Measurements from ENCODE around the gene FARP2.
A peak's percentile ranks its signal among the peaks of the same experiment; 100 is the strongest.

FARP2 gene

DNA sequence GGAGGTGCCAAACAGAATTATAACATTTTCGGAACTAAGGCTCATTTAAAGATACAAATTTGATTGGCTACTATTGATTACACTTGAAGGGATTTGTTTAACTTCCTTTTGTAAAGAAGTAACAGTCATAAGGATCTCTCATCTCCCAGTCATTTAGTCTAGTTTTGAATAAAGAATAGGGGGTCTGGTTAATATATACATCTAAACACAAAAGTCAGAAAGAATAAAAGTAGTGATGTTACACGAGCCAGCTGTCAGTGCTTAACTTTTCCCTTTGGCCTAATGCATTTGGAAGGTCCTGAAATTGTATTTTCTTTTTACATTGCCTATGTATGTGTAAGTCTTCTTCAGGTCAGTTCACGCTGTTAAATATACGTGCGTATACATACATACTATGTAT, 32.3 kb upstream of the FARP2 start:
- no peak for DNase-seq (ENCODE audit: low spot score)

DNA sequence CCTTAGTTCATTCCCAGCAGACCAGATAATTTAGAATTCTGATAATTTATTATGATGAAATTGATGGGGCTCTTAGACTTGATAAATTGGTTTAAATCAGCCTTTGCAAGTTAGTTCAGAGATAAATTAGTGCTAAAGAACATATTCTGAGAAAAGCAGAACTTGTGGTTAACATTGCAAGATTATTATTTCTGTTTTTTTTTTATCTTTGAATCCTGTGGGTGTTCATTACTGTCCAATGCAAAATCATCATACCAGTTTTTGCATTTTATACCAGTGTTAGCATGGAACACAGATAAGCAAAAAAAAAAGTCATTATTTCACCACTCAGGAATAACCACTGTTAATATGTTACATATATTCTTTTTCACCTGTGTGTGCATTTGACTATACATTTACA, 31.3 kb upstream of the FARP2 start:
- no peak for DNase-seq (ENCODE audit: low spot score)

DNA sequence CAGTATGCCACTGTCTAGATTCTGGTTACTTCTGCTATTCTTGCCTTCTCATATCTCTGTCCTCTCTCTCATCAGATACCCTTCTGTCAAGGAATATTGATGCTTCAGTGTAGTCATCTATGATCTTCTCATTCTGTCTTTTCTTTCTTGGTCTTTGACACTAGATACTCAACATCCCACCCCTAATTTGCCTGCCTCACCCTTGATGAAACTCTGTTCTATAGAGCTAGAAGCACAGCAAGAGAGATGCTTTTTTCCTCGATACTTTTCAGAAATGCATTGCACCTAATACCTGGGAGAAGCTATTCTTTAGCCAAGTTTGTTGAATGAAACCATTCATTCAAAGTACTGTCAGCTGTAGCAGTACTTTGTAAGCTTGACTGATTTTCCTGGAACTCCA, 30.8 kb upstream of the FARP2 start:
- no peak for DNase-seq (ENCODE audit: low spot score)

DNA sequence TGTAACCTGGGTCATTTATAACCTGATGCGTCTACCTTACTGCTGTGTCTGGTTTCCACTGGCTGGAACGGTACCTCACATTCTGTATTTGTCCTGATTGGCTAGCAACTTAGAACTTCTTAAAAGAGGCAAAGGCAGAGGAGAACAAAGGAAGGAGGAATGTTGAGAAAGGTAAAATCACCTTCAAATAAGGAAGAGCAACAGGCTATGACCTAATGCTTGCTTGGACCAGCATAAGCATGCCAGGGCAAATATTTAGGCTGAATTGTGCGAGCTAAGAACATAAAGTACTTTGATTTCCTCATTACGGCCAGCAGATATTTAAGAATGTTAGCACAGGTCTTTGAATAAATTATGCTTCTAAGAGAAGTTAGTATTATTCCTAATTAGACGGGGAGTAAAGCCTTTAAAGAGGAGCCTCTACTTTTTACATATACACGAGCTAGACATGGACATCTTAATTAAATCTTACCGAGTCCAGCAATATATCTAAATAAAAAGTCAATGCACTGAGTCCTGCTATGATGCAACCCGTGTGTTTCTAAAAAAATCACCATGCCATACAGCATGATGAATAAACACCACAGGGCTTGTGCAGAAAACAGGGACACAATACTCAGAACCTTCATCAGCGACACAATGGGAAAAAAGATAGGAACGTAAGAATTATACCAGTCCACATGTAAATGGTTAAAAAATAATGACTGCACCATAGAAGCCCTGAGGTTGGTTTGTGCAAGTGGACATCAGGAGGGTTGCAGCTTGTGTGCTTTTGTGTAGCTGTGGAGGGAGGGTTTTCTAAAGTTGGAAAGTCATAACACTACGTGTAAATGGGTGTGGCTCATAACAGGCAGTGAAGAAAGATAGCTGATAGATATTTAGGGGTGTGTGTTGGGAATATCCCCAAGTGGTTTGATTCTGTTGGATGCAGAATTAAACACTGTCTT, 26.1 kb upstream of the FARP2 start:
- no peak for DNase-seq (ENCODE audit: low spot score)

DNA sequence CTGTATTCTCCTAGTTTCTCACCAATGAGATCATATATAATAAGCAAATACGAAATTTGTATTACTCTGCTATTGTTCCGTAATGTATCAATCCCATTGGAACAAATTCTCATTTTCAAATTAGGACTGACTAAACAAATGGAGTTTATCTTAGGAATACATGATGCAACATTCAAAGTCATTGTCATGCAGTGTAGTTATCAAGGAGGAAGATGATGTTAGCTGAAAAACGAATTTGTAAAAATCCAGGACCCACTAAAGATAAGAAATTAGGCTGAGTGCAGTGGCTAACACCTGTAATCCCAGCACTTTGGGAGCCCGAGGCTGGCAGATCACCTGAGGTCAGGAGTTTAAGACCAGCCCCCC, 25.5 kb upstream of the FARP2 start:
- no peak for DNase-seq (ENCODE audit: low spot score)

DNA sequence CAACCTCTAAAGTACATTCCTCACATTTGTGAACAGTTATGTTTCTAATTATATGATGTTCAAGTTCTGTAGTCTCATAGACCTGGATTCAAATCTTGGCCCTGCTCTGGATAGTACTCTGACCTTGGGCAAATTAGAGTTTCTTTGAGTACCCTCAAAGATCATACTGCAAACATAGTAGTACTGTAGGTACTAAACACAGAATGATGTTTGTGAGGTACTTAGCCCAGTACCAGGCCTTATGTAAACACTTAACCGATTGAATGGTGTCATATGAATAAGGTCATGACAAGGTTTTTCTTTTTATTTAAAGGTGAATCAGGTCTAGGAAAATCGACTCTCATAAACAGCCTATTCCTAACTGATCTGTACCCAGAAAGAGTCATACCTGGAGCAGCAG, 21.3 kb upstream of the FARP2 start:
- DNase-seq (ENCODE audit: low spot score): no peak

DNA sequence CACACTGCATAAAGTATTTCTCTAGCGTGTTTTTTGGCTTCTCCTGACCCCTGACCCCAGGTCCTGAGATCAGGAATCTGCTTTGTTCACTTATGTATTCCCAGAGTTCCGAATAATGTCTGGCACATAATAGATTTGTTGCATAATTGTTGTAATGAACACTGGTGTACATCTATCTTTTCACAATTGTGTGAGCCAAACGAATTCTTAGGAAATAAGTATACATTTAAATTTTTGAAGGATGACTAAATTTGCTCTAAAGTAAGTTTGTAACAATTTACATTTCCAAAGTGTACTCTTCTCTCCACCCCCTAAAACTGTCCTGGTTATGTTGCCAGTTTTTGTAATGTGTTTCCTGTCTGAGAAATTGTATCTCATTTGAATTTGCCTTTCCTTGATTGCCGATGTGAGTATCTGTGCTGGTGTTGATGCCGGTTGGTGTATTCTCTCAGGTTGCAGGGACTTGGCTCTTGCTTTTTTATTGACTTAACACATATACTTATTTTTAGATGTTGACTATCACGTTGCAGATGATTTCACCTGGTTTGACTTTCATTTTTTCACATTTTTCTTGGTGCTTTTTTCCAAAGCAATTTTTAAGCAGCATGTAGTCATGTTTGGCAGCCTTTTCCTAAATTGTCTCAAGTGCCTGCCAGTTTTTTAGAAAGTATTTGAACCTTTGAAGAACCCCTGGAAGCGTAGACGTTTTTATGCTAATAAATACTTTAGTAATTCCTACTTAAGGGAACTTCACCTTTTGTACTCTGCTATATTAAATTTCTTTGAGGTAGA, 16.1 kb upstream of the FARP2 start:
- no peak for DNase-seq (ENCODE audit: low spot score)

DNA sequence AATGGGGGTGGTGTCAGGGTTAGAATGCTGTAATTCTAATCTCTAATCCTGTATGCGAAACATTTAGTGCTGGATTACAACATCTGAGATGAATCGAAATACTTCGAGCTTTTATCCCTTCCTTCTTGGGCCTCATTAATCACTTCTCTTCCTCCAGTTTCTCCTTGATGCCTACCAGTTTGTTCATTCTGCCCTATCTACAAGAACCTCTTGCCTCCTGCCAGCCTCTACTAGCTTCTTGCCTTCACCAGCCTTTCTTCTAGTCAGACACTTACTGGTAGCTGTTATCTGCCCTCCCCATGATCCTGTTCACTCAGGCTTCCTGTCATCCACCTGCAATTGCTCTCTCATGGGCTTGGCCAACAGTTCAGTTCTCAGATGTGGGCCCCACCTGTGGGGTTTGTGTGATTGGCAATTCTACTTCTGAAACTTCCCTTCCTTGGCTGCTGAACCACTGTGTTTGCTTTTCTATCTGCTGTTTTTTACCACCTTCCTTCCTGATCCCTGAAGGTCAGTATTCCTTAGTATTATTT, 15.4 kb upstream of the FARP2 start:
- DNase-seq (ENCODE audit: low spot score): no peak

DNA sequence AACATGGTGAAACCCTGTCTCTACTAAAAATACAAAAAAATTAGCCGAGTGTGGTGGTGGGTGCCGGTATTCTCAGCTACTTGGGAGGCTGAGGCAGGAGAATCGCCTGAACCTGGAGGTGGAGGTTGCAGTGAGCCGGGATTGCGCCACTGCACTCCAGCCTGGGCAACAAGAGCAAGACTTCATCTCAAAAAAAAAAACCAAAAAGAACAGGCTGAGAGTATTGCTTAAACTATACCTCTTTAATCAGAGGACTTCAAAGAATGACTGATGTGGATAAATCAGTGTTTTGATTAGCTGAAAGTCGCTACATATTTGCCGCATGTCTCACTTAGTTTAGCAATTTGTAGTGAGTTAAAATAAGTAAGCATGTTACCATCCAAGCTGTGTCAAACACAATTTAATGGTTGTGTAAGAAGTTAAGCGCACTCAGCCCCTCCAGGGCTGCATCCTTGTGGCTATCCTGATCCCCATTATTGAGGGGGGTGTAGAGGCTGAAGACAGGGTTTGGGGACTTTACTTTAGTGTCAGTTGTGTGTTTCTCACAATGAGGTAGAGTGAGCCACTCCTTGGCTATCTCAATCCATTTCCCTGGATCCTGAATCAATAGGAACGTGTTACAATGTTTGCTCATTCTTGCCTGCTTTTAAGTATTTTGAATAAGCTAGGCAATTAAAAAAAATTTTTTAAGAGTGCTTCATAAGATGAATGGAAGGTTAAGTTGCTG, 11.0 kb upstream of the FARP2 start:
- no peak for DNase-seq (ENCODE audit: low spot score)

DNA sequence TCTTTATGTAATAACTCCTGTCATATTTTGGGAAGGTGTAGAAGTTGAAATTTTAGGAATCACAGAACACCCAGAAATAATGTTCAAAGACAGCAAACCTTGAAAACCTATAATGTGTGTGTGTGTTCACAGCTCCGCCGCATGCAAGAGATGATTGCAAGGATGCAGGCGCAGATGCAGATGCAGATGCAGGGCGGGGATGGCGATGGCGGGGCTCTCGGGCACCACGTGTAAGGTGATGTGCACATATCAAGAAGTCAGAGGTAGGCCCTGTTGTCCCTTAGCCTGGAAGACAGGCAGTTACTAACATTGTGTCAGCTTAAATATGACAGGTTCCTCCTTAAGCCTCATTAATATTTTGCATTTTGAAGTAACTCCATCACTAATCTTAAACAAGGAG, 6.1 kb upstream of the FARP2 start:
- DNase-seq (ENCODE audit: low spot score): no peak

DNA sequence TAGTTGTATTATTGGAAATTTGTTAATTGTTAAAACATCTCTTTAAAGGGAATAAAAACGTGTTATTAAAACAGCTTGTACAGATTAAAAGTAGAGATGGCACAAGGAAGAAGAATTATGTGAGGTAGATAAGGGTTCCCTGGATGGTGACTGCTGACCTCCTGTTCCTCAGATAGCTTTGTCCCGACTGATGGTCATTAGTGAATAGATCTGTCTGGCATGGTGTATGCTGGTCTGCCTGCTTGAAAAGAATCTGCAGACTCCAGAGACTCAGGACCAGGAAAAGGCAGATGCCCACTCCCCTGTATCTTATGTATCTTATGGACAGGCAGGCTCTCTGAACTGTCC, 5.6 kb upstream of the FARP2 start:
- no peak for DNase-seq (ENCODE audit: low spot score)

DNA sequence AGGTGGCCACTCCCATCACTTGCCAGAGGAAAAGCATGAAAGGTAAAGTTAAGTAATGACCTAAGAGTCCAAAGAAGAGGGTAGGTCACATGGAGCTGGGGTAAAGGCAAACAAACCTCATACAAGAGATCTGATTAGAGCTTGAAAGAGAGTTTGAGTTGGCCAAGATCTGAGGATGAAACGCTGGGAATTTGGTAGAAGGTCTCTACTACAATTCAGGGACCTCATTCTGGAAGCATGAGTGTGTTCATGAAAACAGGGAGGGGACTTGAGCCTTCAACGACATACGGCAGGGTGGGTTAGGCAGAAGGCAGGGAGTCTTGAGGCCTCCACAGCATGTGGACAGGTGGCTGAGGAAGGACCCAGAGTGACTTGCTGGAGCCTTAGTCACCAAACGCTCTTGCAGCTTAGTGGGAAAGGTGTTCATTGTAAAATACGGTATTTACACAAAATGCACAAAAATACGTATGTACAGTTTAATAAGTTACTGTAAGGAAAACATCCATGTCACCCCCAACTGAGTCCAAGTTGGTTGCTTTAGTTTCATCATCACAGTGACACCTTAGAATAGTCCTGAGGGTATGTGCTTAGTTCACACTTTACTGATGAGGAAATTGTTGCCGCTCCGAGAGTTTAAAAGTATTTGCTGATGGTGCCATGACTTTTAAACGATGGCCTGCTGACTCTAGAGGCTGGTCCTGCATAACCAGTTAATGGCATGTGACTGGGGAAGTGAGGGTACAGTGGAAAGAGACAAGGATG, 5.0 kb upstream of the FARP2 start:
- DNase-seq (ENCODE audit: low spot score): no peak

DNA sequence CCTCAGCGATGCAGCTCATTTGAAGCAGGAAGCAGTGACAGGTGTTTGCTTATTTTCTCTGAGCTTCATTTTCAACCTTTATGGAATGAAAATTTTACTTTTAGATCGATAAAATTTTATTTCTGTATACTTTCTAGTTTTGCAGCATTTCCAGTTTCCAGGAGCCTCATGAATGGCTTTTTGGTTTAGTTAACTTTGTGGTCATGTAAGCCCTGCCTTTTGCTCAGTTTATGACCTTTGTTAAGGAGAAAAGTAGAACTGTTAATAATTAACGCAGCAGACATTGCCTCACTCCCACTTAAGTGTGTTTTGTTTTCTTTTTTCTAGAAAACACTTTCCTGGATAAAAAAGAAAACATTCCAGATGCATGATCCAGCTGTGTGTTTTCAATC, 4.4 kb upstream of the FARP2 start:
- DNase-seq (ENCODE audit: low spot score): no peak

DNA sequence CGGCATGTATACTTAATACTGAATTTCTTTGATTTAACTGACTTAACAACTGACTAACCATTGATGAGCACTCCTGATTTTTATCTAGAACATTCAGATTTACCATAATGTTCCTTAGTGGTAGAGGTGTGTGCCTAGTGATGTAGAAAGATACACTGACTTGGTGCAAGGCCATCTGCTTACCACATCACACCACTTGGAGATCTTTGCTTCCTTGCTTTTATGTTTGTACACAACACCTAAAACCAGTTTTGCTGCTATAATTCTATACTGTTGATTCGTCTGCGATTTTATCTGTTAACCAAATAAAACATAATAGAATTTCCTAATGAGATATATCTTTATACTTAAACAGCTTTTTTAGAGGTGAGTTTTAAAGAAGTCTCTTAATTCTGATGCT, 3.9 kb upstream of the FARP2 start:
- DNase-seq (ENCODE audit: low spot score): no peak

DNA sequence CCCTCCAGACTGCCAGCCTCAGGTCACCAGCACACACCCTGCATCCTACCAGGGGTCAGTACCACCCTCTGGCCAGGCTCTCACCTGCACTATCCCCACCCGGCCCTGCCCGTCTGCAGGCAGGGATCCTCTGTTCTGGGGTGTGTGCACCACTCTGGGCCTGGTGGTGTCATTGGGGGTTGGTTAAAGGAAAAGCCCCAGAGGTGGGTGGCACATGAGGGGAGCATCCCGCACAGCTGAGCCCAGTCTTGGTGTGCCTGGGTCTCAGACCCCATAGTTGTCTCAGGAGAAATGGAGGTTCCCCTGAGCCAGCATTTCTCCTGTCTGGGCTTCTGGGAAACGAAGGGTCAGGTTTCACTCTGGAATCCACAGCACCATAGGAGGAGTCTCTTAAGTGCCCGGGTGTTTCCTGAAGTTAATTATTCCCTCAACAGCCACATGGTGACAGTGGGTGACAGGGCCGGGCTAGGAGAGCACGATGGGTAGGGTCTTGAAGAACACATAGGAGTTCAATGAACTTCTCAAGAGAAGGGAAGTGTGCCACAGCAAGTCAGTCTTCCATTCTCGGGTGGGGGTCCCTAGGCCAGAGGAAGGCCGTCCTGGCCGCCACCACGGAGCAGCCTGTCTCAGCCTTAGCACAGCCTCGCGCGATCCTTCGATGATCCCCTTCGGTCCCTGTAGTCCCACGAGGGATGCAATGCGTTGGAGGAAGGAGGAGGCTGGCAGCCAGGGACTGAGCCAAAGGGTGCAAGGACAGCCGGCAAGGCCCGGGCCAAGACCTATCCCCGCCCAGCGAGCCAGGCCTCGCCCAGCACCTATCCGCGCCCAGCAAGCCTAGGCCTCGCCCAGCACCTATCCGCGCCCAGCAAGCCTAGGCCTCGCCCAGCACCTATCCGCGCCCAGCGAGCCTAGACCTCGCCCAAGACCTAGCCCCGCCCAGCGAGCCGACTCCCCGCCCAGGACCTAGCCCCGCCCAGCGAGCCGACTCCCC, 1.1 kb upstream of the FARP2 start:
- DNase-seq (ENCODE audit: low spot score): peak; percentile 72

DNA sequence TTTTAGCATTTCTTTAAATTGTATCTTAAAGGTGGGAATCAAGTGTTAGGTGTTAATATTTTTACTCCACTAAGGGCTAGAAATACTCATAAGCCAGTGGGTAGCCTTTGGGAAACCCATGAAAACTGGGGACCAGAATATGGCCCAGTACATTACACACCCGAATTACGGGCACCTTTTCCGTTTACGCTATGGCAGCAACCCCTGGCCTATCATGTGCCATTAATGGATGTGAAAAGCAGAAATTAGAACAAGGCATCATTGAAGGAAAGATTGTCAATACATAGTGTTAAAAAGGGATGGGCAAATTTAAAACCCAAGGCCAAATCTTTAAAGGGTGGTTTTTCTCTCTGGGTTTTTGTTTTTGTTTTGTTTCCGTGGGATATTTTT, 781 bp downstream of the FARP2 start:
- no peak for DNase-seq (ENCODE audit: low spot score)

DNA sequence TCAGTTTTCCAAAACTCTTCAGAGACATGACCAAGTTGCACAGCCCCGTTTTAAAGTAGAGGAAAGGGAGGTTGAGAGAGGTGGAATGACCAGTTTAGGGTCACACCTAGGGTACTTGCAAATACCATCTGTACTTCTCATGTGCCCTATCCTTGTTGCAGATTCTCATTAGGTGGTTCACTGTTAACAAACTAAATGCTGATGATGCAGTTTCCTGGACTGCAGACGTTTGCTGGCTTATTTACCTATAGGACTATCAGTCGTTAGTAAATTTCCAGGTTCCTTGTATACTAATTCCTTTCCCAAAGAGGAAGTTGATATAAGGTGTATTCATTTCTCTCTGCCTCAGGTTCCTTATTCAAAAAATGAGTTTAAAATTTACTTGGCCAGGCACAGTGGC, 1.4 kb downstream of the FARP2 start:
- no peak for DNase-seq (ENCODE audit: low spot score)

DNA sequence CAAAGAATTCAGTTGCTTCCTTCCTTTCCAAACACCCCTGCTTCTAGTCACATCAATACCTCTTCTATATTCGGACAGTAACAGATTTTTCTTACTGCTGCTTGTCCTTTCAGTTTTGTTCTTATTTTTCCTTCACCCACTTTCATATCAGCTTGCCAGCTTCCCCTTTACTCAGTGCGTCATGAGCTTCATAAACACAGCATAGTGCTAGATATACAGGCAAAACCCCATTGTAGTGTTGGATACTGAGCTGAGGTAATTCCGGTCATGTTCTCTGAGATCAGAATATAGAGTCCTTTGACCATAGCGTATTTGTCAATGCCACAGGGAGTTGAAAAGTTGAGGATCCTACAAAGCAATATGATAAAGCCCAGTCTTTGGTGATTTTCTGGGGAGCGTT, 2.4 kb downstream of the FARP2 start:
- no peak for DNase-seq (ENCODE audit: low spot score)

DNA sequence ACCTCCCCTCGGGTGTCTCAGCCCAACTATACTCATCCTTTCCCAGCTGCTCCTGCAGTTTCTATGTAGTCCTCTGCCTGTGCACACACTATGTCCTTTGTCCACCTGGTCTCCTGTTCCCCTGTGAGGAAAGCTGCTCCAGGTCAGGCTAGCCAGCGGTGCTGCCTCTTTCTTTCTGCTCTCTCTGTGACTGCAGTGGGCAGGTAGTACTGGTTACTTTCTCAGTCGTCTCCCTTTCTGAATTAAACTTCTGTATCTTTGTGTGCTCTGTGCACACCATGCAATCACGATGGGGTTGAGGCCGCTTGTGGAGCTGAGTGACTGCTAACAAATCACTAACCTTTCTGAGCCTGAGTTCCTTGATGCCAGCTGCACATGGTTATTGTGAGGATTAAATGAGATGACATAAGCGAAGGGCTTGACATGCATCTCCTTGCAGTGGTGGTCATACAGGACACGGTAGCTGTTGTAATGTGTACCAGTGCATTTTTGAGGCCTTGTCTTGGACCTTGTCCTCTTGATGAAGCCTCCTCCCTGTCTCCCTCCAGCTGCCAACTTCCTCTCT, 3.5 kb downstream of the FARP2 start:
- DNase-seq (ENCODE audit: low spot score): no peak

DNA sequence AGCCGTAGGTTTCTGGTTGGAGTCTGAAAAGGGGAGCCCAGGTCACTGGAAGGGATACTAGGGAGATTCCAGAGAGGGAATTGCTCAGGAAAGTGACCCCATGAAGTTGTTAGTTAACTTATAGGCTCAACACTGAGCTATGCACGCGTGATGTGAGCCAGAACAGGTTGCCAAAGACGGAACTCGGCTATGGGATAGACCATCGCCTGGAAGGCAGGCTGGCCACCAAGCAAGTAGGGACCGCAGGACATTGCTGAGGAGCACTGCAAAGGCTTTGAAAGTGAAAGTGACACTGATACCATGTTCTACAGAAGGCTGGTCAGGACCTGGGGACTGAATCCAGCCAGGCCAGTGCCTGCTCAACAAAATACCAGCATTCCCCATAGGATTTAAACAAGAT, 7.3 kb downstream of the FARP2 start:
- peak; percentile 40 for DNase-seq (ENCODE audit: low spot score)
